Naive thymus-derived CD8-positive, alpha-beta T cell (primary cell): ENCODE data around the gene BFSP1. TPM values are rescaled to one million over a fixed set of nuclear protein-coding genes. Genes with fewer than 3 reads are reported as not detected.

ENCODE experiments used
- ATAC-seq, 2 donors: fragments of 150-1000 bp; cut with Tn5 transposase in 1 of 2; sonication (Bioruptor Pico), chemical (Tn5 transposase) in 1 of 2; 1 replicate in 1 of 2; 2 replicates in 1 of 2; pipeline ENCODE4 v1.10.0; 2021; ENCODE audit warnings: mild to moderate bottlenecking in 2 of 2, moderate library complexity in 2 of 2
- POLR2A ChIA-PET: fragments of 350-600 bp; sonication (Branson Sonifier 250); formaldehyde crosslinking; loops from one replicate; lab custom pipeline; 2021; ENCODE audit warnings: antibody characterized with exemption; lab: Charles Lee
- DNase-seq, 10 donors: peaks; one replicate each; pipeline versions ENCODE4 v3.0.0 to v3.0.0-alpha.2; 2020 to 2022
- H3K27ac Mint-ChIP-seq, 10 donors: one replicate each; pipeline ENCODE4 v1.8.0; 2020 to 2022; ENCODE audit warnings: mild to moderate bottlenecking in 10 of 10, mixed read lengths in 10 of 10, moderate library complexity in 4 of 10, inconsistent platforms in 1 of 10
- H3K27me3 Mint-ChIP-seq, 5 donors: one replicate each; pipeline ENCODE4 v1.8.0; 2021 to 2022; ENCODE audit warnings: mixed read lengths in 5 of 5
- H3K36me3 Mint-ChIP-seq, 3 donors: one replicate each; pipeline ENCODE4 v1.8.0; 2020 to 2022; ENCODE audit warnings: mixed read lengths in 3 of 3, mild to moderate bottlenecking in 2 of 3, inconsistent platforms in 1 of 3
- H3K4me1 Mint-ChIP-seq, 4 donors: one replicate each; pipeline ENCODE4 v1.8.0; 2021 to 2022; ENCODE audit warnings: mixed read lengths in 4 of 4
- H3K4me3 Mint-ChIP-seq, 10 donors: one replicate each; pipeline ENCODE4 v1.8.0; 2020 to 2022; ENCODE audit warnings: mild to moderate bottlenecking in 10 of 10, mixed read lengths in 10 of 10, moderate library complexity in 6 of 10, inconsistent platforms in 1 of 10
- H3K9me3 Mint-ChIP-seq, 9 donors: one replicate each; pipeline ENCODE4 v1.8.0; 2020 to 2022; ENCODE audit warnings: mixed read lengths in 9 of 9, mild to moderate bottlenecking in 3 of 9, inconsistent platforms in 1 of 9, moderate library complexity in 1 of 9
- polyA plus RNA-seq, 3 donors: library from polyadenylated mRNA; unstranded; fragments of 300-500 nt; fragmentation: Illumina TruSeq; gene quantifications; one replicate each; pipeline ENCODE4 v1.2.3, GENCODE V29; 2021
- total RNA-seq, 8 experiments: library from RNA in 2 of 8; stranded (reverse) in 2 of 8; gene quantifications; one replicate each; pipeline ENCODE4 v1.2.3 and lab custom pipeline; 2021 to 2026

The BFSP1 gene
- total and polyA plus RNA-seq, 5 experiments from 2014 or later = 1.8 TPM; not detected in 4

- ATAC-seq (no peak), DNase-seq (no peak)
- H3K27ac Mint-ChIP-seq = peak overlapping the region in 8 of 10 donors; percentile 2 to 71 (median 19)
- H3K4me1 Mint-ChIP-seq = peaks cover 19 to 32% (median 27%) of the 10 kb centered on the region in 4 donors
- H3K9me3 Mint-ChIP-seq = peaks cover 0 to 3% (median 0%) of the 10 kb centered on the region in 9 donors
- peaks cover 0 to under 1% (median 0%) of the 10 kb centered on the region in 3 donors for H3K36me3 Mint-ChIP-seq
- H3K27me3 Mint-ChIP-seq = peaks cover 0 to 9% (median 0%) of the 10 kb centered on the region in 5 donors
- POLR2A ChIA-PET = no interaction called here
- peak overlapping the region; percentile 28 to 98 (median 62) for H3K4me3 Mint-ChIP-seq
These were observed 37.0 kb upstream of the BFSP1 start for GRCh38 chr20:17568045-17568788.

- Mint-ChIP-seq H3K27ac (no peak overlapping the region), H3K9me3 (peaks cover 0 to 3% (median 0%) of the 10 kb centered on the region in 9 donors), H3K4me1 (peaks cover 8 to 14% (median 11%) of the 10 kb centered on the region in 4 donors), H3K4me3 (no peak overlapping the region), H3K36me3 (no peaks in the 10 kb centered on the region), H3K27me3 (peaks cover 0 to 9% (median 0%) of the 10 kb centered on the region in 5 donors)
- POLR2A ChIA-PET = interaction anchor here (0.7 kb wide), 1 partner anchor 116 kb away, joined by 5 read pairs; the partner anchor contains the start of gene RRBP1
- ATAC-seq = no peak
- DNase-seq = no peak
These were observed 35.2 kb upstream of the BFSP1 start for GRCh38 chr20:17566345-17566744.

DNA sequence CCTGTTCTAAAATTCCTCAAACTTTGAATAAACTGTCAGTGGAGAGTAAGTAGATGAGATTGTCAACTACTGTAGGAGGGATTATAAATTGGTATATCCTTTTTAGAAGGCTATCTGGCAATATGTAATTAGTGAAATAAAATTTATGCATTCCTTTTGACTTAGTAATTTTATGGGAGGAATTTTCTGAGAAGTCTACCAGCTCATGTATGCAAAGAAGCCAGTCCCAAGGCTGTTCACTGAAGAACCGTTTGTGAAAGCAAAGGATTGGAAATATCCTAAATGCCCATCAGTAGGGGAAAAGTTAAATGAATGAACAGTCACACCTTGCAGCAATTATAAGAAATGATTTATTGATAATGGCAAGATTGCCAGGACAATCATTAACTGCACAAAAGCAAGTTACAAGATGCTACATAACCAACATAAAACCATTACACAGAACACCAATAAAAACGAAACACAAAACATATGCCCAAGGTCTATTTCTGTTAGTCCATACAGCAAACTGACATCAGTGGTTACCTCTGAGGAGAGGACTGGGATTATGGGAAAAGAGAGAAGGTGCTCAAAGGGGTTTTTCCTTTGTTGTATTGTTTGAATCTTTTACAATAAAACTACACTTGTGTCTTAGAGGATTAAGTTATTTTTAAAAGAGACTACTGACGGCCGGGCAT lies 34.1 kb upstream of the BFSP1 start:
- peaks cover 3 to 6% (median 4%) of the 10 kb centered on the region in 4 donors for H3K4me1 Mint-ChIP-seq
- no peak for DNase-seq
- H3K27me3 Mint-ChIP-seq = peaks cover 0 to 9% (median 5%) of the 10 kb centered on the region in 5 donors
- no peak for ATAC-seq
- POLR2A ChIA-PET = no interaction called here
- H3K4me3 Mint-ChIP-seq = no peak overlapping the region
- H3K27ac Mint-ChIP-seq = no peak overlapping the region
- no peaks in the 10 kb centered on the region for H3K36me3 Mint-ChIP-seq
- peaks cover 0 to 3% (median 0%) of the 10 kb centered on the region in 9 donors for H3K9me3 Mint-ChIP-seq

DNA sequence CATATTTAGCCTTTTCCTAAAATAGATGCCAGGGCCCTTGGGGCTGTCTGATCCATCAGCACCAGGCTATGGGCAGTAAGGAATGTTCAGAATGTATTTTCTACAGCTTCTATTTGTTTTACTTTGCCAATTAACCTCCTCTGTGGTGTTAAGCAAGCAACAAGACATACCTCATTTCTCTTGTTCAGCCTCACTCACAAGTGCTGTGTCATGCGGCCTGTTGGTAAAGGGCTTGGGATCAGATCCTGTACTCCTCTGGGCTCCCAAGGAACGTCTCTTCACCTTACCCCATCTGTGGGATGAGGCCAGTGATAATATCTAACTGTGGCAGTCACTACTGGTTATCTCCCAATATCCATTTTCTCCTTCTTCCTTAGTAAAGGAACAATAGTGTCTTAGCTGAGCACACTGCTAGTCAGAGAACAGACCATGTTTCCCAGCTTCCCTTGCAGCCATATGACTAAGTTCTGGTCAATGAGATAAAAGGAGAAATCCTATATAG lies 31.7 kb upstream of the BFSP1 start:
- Mint-ChIP-seq H3K4me1 (peaks cover 0 to under 1% (median 0%) of the 10 kb centered on the region in 4 donors), H3K36me3 (no peaks in the 10 kb centered on the region), H3K27ac (no peak overlapping the region), H3K4me3 (no peak overlapping the region), H3K9me3 (peaks cover 0 to 3% (median 0%) of the 10 kb centered on the region in 9 donors), H3K27me3 (peaks cover 0 to 11% (median 5%) of the 10 kb centered on the region in 5 donors)
- POLR2A ChIA-PET = no interaction called here
- no peak for ATAC-seq
- no peak for DNase-seq

DNA sequence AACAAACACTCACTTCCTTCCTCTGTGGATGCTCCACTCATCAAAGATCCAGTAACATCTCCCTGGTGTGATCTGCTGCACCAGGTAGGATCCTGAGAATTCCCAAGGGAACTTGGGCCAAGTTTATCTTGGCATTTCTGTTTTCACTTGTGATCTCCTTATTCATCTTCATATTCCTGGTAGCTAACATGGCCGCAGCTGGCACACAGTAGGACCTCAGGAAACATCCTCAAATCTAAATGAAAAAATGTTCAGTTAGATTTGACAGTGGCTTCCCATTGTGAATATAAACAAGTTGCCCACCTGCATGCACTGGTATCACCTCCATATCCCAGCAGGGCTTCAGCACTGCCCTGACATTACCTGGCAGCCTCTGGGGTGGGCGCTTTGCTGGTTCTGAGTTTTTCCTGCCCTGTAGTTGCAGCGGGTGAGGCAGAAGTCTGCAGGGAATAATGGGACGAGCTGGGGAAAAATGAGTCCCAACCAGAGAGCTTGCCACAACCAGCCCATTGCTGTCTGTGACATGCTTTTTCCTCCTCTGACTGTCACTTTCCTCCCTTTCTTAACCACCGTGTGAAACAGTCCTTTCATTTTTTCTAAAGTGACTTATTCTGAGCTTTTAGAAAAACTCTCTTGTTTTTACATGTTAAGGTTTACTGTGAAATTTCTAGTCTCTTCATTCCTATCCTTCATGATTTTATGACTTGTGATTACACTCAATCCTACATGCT lies 29.3 kb upstream of the BFSP1 start:
- no peak overlapping the region for H3K4me3 Mint-ChIP-seq
- no peaks in the 10 kb centered on the region for H3K9me3 Mint-ChIP-seq
- DNase-seq (no peak), ATAC-seq (no peak)
- peaks cover 0 to 11% (median 3%) of the 10 kb centered on the region in 5 donors for H3K27me3 Mint-ChIP-seq
- no peak overlapping the region for H3K27ac Mint-ChIP-seq
- H3K4me1 Mint-ChIP-seq = no peaks in the 10 kb centered on the region
- POLR2A ChIA-PET = no interaction called here
- H3K36me3 Mint-ChIP-seq = no peaks in the 10 kb centered on the region

GRCh38 chr20:17559338-17559737 lies 28.2 kb upstream of the BFSP1 start:
- peaks cover 0 to 11% (median 0%) of the 10 kb centered on the region in 5 donors for H3K27me3 Mint-ChIP-seq
- H3K4me3 Mint-ChIP-seq = no peak overlapping the region
- ATAC-seq (no peak), DNase-seq (no peak)
- H3K36me3 Mint-ChIP-seq = no peaks in the 10 kb centered on the region
- H3K4me1 Mint-ChIP-seq = no peaks in the 10 kb centered on the region
- no peaks in the 10 kb centered on the region for H3K9me3 Mint-ChIP-seq
- POLR2A ChIA-PET = interaction anchor here (0.7 kb wide), 1 partner anchor 120 kb away, joined by 3 read pairs; no protein-coding TSS in a partner anchor
- H3K27ac Mint-ChIP-seq = no peak overlapping the region

- no peak for DNase-seq
- Mint-ChIP-seq H3K4me1 (no peaks in the 10 kb centered on the region), H3K4me3 (no peak overlapping the region), H3K27ac (no peak overlapping the region), H3K9me3 (no peaks in the 10 kb centered on the region), H3K36me3 (no peaks in the 10 kb centered on the region), H3K27me3 (peaks cover 0 to 11% (median 0%) of the 10 kb centered on the region in 5 donors)
- no peak for ATAC-seq
- POLR2A ChIA-PET = interaction anchor here (0.7 kb wide), 1 partner anchor 120 kb away, joined by 3 read pairs; no protein-coding TSS in a partner anchor
These were observed 27.7 kb upstream of the BFSP1 start for GRCh38 chr20:17558941-17559304.

GRCh38 chr20:17558154-17558940 lies 27.2 kb upstream of the BFSP1 start:
- H3K9me3 Mint-ChIP-seq = no peaks in the 10 kb centered on the region
- H3K27me3 Mint-ChIP-seq = peaks cover 0 to 11% (median 0%) of the 10 kb centered on the region in 5 donors
- H3K27ac Mint-ChIP-seq = no peak overlapping the region

GRCh38 chr20:17557675-17558006 lies 26.5 kb upstream of the BFSP1 start:
- H3K36me3 Mint-ChIP-seq = no peaks in the 10 kb centered on the region
- H3K4me3 Mint-ChIP-seq = no peak overlapping the region
- DNase-seq (no peak), ATAC-seq (no peak)
- peaks cover 0 to 11% (median 0%) of the 10 kb centered on the region in 5 donors for H3K27me3 Mint-ChIP-seq
- POLR2A ChIA-PET = no interaction called here
- H3K27ac Mint-ChIP-seq = no peak overlapping the region
- H3K4me1 Mint-ChIP-seq = no peaks in the 10 kb centered on the region
- H3K9me3 Mint-ChIP-seq = no peaks in the 10 kb centered on the region

More at GRCh38 chr20:17558154-17558940, 27.2 kb upstream of the BFSP1 start:
- DNase-seq = no peak
- Mint-ChIP-seq H3K4me1 (no peaks in the 10 kb centered on the region), H3K4me3 (no peak overlapping the region), H3K36me3 (no peaks in the 10 kb centered on the region)
- POLR2A ChIA-PET = interaction anchor here (0.7 kb wide), 1 partner anchor 121 kb away, joined by 3 read pairs; no protein-coding TSS in a partner anchor
- no peak for ATAC-seq

DNA sequence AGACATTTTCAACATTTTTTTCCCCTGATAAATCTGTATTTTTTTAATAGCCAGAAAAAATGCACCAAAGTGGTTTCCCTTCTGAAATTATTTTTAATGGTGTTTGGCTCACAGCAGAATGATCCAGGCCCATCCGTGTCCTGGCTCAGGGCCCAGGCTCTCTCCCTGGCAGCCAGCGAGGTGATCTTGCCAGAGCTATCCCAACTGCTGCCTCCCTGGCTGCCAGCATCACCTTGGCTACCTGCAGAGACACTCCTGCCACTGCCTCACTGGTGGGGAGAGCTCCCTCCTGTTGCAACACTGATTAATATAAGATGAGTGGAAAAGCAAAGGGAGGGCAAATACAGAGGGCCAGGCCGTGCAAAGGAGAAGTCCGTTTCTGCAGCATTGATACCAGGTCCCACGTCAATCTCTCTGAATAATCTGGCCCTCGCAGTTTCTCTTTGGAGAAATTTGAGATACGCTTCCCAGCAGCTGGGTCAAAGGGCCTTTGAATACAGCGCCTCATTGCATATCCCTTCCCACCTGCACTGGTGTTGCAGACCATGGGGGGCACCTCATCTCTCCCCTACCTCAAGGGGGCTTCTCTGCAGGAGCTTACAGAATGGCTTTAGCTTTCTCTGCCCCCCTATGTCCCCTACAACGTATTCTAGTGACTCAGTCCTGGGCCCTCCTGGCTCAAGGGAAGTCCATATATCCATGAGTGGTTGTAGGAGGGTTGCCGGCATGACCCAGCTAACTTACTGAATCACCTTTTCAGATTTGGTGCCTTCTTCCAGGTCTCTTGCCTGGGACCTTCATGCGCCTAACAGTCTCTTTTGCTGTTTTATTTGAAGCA lies 25.9 kb upstream of the BFSP1 start:
- H3K27ac Mint-ChIP-seq = no peak overlapping the region
- POLR2A ChIA-PET = no interaction called here
- DNase-seq (no peak), ATAC-seq (no peak)
- H3K27me3 Mint-ChIP-seq = peaks cover 0 to 11% (median 0%) of the 10 kb centered on the region in 5 donors
- H3K4me3 Mint-ChIP-seq = no peak overlapping the region
- H3K36me3 Mint-ChIP-seq = no peaks in the 10 kb centered on the region
- no peaks in the 10 kb centered on the region for H3K4me1 Mint-ChIP-seq
- no peaks in the 10 kb centered on the region for H3K9me3 Mint-ChIP-seq

- no peaks in the 10 kb centered on the region for H3K4me1 Mint-ChIP-seq
- DNase-seq (no peak), ATAC-seq (no peak)
- H3K9me3 Mint-ChIP-seq = no peaks in the 10 kb centered on the region
- H3K27ac Mint-ChIP-seq = no peak overlapping the region
- no peak overlapping the region for H3K4me3 Mint-ChIP-seq
- POLR2A ChIA-PET = interaction anchor here (0.7 kb wide), 1 partner anchor 638 kb away, joined by 5 read pairs; no protein-coding TSS in a partner anchor
- no peaks in the 10 kb centered on the region for H3K36me3 Mint-ChIP-seq
- H3K27me3 Mint-ChIP-seq = no peaks in the 10 kb centered on the region
These were observed 23.9 kb upstream of the BFSP1 start for GRCh38 chr20:17555106-17555505.
